ENCODE measurements around the gene TAF15.
A peak's percentile ranks its signal among the peaks of the same experiment; 100 is the strongest.

TAF15 gene

GRCh38 chr17:35865412-35866340 is 56.4 kb downstream of the TAF15 start:
- no peak for DNase-seq (ENCODE audit: insufficient read length, low spot score)
- no peak for FAIRE-seq
- TF ChIP-seq POLR2A (IDR thresholded peaks at IDR 0.05; ENCODE audit: low read depth, low read length) (no peak), SPI1 (IDR thresholded peaks at IDR 0.05; ENCODE audit: low read depth, low read length) (no peak), PAX5 (IDR thresholded peaks at IDR 0.05; ENCODE audit: insufficient read depth, low read length, severe bottlenecking) (no peak), POLR2AphosphoS5 (IDR thresholded peaks at IDR 0.05; ENCODE audit: low read depth, low read length) (no peak), TAF1 (IDR thresholded peaks at IDR 0.05; ENCODE audit: low read depth, low read length) (no peak), POU2F2 (IDR thresholded peaks at IDR 0.05; ENCODE audit: low read depth, low read length) (no peak)

GRCh38 chr17:35866341-35866950 is 57.2 kb downstream of the TAF15 start:
- FAIRE-seq (no peak), DNase-seq (ENCODE audit: insufficient read length, low spot score) (no peak)

GRCh38 chr17:35867574-35867973 is 58.3 kb downstream of the TAF15 start:
- no peak for TF ChIP-seq TAF1 (IDR thresholded peaks at IDR 0.05; ENCODE audit: low read depth, low read length)
- no peak for TF ChIP-seq POLR2A (IDR thresholded peaks at IDR 0.05; ENCODE audit: low read depth, low read length)
- no peak for TF ChIP-seq SPI1 (IDR thresholded peaks at IDR 0.05; ENCODE audit: low read depth, low read length)
- TF ChIP-seq POLR2AphosphoS5 (IDR thresholded peaks at IDR 0.05; ENCODE audit: low read depth, low read length): no peak
- FAIRE-seq: no peak

More at GRCh38 chr17:35866341-35866950, 57.2 kb downstream of the TAF15 start:
- TF ChIP-seq POLR2A (IDR thresholded peaks at IDR 0.05; ENCODE audit: low read depth, low read length): no peak

GRCh38 chr17:35868737-35869136 is 59.5 kb downstream of the TAF15 start, which contains the start of gene HEATR9:
Gene HEATR9, minus strand, starts transcription at chr17:35868891. Its CDS starts 149 bp downstream, at chr17:35868742.
- no peak for FAIRE-seq
- DNase-seq (ENCODE audit: insufficient read length, low spot score): no peak
- TF ChIP-seq SPI1 (IDR thresholded peaks at IDR 0.05; ENCODE audit: low read depth, low read length): no peak
- no peak for TF ChIP-seq TAF1 (IDR thresholded peaks at IDR 0.05; ENCODE audit: low read depth, low read length)
- no peak for TF ChIP-seq POU2F2 (IDR thresholded peaks at IDR 0.05; ENCODE audit: low read depth, low read length)
- TF ChIP-seq PAX5 (IDR thresholded peaks at IDR 0.05; ENCODE audit: insufficient read depth, low read length, severe bottlenecking): no peak
- no peak for TF ChIP-seq POLR2AphosphoS5 (IDR thresholded peaks at IDR 0.05; ENCODE audit: low read depth, low read length)
- TF ChIP-seq POLR2A (IDR thresholded peaks at IDR 0.05; ENCODE audit: low read depth, low read length): no peak

More at GRCh38 chr17:35867574-35867973, 58.3 kb downstream of the TAF15 start:
- DNase-seq (ENCODE audit: insufficient read length, low spot score): no peak

- no peak for DNase-seq (ENCODE audit: insufficient read length, low spot score)
Measured at GRCh38 chr17:35870906-35871819, 61.9 kb downstream of the TAF15 start.

GRCh38 chr17:35872196-35872980 is 63.1 kb downstream of the TAF15 start:
- FAIRE-seq (no peak), DNase-seq (ENCODE audit: insufficient read length, low spot score) (no peak)
- TF ChIP-seq SPI1 (IDR thresholded peaks at IDR 0.05; ENCODE audit: low read depth, low read length): no peak
- TF ChIP-seq POLR2AphosphoS5 (IDR thresholded peaks at IDR 0.05; ENCODE audit: low read depth, low read length): no peak
- TF ChIP-seq POLR2A (IDR thresholded peaks at IDR 0.05; ENCODE audit: low read depth, low read length): no peak
- TF ChIP-seq PAX5 (IDR thresholded peaks at IDR 0.05; ENCODE audit: insufficient read depth, low read length, severe bottlenecking): no peak
- no peak for TF ChIP-seq TAF1 (IDR thresholded peaks at IDR 0.05; ENCODE audit: low read depth, low read length)
- no peak for TF ChIP-seq POU2F2 (IDR thresholded peaks at IDR 0.05; ENCODE audit: low read depth, low read length)

More at GRCh38 chr17:35870906-35871819, 61.9 kb downstream of the TAF15 start:
- no peak for FAIRE-seq
- TF ChIP-seq SPI1 (IDR thresholded peaks at IDR 0.05; ENCODE audit: low read depth, low read length) (0 out of 2 replicates have a peak, but pooled peaks have one; percentile 8), POLR2A (IDR thresholded peaks at IDR 0.05; ENCODE audit: low read depth, low read length) (no peak), POLR2AphosphoS5 (IDR thresholded peaks at IDR 0.05; ENCODE audit: low read depth, low read length) (no peak)

- DNase-seq (ENCODE audit: insufficient read length, low spot score): no peak
- no peak for FAIRE-seq
- TF ChIP-seq POLR2AphosphoS5 (IDR thresholded peaks at IDR 0.05; ENCODE audit: low read depth, low read length) (no peak), SPI1 (IDR thresholded peaks at IDR 0.05; ENCODE audit: low read depth, low read length) (no peak; the same call in 1 of the 2 replicates), TAF1 (IDR thresholded peaks at IDR 0.05; ENCODE audit: low read depth, low read length) (no peak)
Measured at GRCh38 chr17:35875072-35875799, 66.0 kb downstream of the TAF15 start.

- no peak for FAIRE-seq
- TF ChIP-seq SPI1 (IDR thresholded peaks at IDR 0.05; ENCODE audit: low read depth, low read length) (peak; percentile 67; the same call in 1 of the 2 replicates), POLR2AphosphoS5 (IDR thresholded peaks at IDR 0.05; ENCODE audit: low read depth, low read length) (no peak), PAX5 (IDR thresholded peaks at IDR 0.05; ENCODE audit: insufficient read depth, low read length, severe bottlenecking) (no peak)
- no peak for DNase-seq (ENCODE audit: insufficient read length, low spot score)
Measured at GRCh38 chr17:35875800-35876139, 66.5 kb downstream of the TAF15 start.

Measured in GM12891 (cell line).